IPS-11a (cell line): ENCODE measurements around the gene LPIN1.
"Not testable (repeated sequence)": the region's sequence is repeated elsewhere in the genome, so short reads cannot be mapped to it uniquely, and the experiment has no call there.

Experiments used
- H3K4me3 ChIP-seq: one replicate; pipeline ENCODE4 v1.5.1; 2013; ENCODE audit warnings: low read depth, low read length, control low read depth

The LPIN1 gene

GRCh38 chr2:11713815-11714214 lies 32.6 kb upstream of the LPIN1 start:
- no peak overlapping the region for H3K4me3 ChIP-seq

- H3K4me3 ChIP-seq = no peak overlapping the region
These were observed 30.3 kb upstream of the LPIN1 start for GRCh38 chr2:11715987-11716652.

GRCh38 chr2:11716689-11717321 lies 29.6 kb upstream of the LPIN1 start:
- H3K4me3 ChIP-seq = no peak overlapping the region

GRCh38 chr2:11717623-11718022 lies 28.8 kb upstream of the LPIN1 start:
- no peak overlapping the region for H3K4me3 ChIP-seq

- H3K4me3 ChIP-seq = no peak overlapping the region
These were observed 27.8 kb upstream of the LPIN1 start for GRCh38 chr2:11718606-11719005.

- no peak overlapping the region for H3K4me3 ChIP-seq
These were observed 27.0 kb upstream of the LPIN1 start for GRCh38 chr2:11719230-11719977.

- H3K4me3 ChIP-seq = no peak overlapping the region
These were observed 25.7 kb upstream of the LPIN1 start for GRCh38 chr2:11720752-11721151.

- no peak overlapping the region for H3K4me3 ChIP-seq
These were observed 24.0 kb upstream of the LPIN1 start for GRCh38 chr2:11722292-11723060.

- no peak overlapping the region for H3K4me3 ChIP-seq
These were observed 23.4 kb upstream of the LPIN1 start for GRCh38 chr2:11723061-11723371.

- no peak overlapping the region for H3K4me3 ChIP-seq
These were observed 22.3 kb upstream of the LPIN1 start for GRCh38 chr2:11724151-11724550.

- H3K4me3 ChIP-seq = no peak overlapping the region
These were observed 20.0 kb upstream of the LPIN1 start for GRCh38 chr2:11726384-11726783.

GRCh38 chr2:11729362-11730212 lies 16.8 kb upstream of the LPIN1 start:
- H3K4me3 ChIP-seq = no peak overlapping the region

GRCh38 chr2:11731214-11731984 lies 15.0 kb upstream of the LPIN1 start:
- not testable (repeated sequence) for H3K4me3 ChIP-seq

GRCh38 chr2:11732587-11732986 lies 13.8 kb upstream of the LPIN1 start:
- no peak overlapping the region for H3K4me3 ChIP-seq

GRCh38 chr2:11737852-11738251 lies 8.6 kb upstream of the LPIN1 start:
- H3K4me3 ChIP-seq = not testable (repeated sequence)

- no peak overlapping the region for H3K4me3 ChIP-seq
These were observed 7.6 kb upstream of the LPIN1 start for GRCh38 chr2:11738589-11739436.

GRCh38 chr2:11740723-11741122 lies 5.7 kb upstream of the LPIN1 start:
- H3K4me3 ChIP-seq = no peak overlapping the region

GRCh38 chr2:11742317-11742701 lies 4.1 kb upstream of the LPIN1 start:
- H3K4me3 ChIP-seq = no peak overlapping the region
